HG03064 (cell line): ENCODE measurements around the gene N4BP2L2.

Experiments
- ATAC-seq: cut with Tn5 transposase; IDR thresholded peaks from one replicate; pipeline ENCODE4 v1.9.1; 2021; ENCODE audit warnings: low read depth; ENCODE audit not compliant: unreplicated experiment

Gene N4BP2L2

DNA sequence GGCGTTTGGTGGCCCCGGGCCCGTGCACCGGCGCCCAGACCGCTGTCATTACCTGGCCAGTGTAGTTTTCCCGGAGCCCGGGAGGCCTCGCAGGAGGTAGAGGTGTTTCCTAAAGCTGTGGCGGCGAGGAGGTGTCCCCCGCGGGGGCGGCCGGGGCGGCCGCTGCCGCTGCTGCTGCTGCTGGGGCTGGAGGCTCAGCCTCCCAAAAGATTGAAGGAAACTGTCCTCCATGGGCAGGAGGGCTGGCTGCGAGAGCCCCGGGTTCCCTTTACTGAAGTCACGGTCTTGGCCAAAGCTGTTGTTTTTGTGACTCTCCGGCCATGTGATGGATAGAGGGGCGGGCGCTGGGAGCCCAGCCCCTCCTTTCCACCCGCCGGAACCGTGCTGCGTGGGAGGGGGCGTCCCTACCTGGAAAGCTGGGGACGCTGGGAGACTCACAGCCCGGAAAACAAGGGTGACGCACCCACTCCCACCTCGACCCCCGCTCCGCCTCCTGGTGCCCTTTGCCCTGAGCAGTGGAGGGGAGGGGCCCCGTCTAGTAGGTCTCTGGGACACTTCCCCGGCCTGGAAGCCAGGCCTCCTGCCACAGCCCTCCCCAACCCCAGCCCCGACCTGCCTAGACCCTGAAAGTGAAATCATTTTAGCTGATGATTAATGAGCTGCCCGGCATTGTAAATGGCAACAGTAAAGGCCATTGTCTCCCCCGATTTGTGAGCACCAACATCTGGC is 110.6 kb downstream of the N4BP2L2 start, which contains the start of gene N4BP2L1:
TSS of gene N4BP2L1 (minus strand) at position 279 of the 729 bp plus-strand sequence. CDS start at position 231, 48 bp downstream.
- ATAC-seq = peak; percentile 57

GRCh38 chr13:32426990-32427851 is 111.4 kb downstream of the N4BP2L2 start:
- peak; percentile 7 for ATAC-seq

DNA sequence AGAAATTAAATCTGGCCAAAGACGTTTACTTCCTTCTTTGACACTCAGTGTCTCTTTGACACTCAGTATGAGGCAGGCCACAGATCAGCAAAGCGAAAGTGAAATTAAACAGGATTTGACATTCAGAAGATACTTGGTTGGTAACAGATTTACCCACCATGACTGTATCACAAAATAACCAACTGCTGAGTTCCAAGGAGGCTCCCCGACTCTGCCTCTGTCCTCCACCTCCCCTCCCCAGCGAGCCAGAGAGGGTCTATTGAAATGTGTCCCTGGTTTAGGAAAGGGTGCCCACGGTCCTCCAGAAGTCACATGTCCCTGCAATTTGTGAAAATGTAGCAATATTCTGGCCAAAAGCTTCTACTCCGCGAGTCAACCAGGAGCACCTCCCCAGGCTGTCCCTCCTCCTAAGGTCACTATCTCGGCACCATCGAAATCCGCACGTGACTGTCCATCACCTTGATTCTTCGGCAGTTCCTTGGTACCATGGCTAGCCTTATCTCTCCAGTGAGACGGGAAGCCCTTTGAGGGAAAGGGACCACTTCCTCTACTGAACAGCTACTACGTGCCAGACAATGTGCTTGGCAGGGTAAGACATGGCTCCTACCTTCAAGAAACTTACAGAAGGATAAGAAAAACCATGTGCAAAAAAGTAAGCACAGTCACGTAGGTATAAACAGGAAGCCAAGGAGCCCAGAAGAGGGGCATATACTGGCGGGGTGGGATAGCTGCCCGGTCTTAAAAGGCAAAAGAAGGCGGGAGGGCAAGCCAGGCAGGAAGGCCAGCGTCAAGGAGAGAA is 112.2 kb downstream of the N4BP2L2 start:
- peak; percentile 36 for ATAC-seq

GRCh38 chr13:32425158-32425557 is 113.4 kb downstream of the N4BP2L2 start:
- ATAC-seq = no peak

DNA sequence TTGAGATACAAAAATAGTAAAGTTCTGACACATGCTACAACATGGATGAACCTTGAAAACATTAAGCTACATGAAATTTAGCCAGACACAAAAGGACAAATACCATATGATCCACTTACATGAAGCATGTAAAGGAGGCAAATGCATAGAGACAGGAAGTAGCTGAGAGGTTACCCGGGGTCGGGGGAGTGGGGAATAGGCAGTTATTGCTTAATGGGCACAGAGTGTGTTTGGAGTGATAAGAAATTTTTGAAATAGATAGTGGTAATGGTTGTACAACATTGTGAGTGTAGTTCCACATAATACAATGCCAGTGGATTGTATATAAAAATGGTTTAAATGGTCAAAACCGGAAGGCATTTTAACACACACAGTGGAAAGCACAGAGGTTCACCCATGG is 115.0 kb downstream of the N4BP2L2 start:
- ATAC-seq = no peak

DNA sequence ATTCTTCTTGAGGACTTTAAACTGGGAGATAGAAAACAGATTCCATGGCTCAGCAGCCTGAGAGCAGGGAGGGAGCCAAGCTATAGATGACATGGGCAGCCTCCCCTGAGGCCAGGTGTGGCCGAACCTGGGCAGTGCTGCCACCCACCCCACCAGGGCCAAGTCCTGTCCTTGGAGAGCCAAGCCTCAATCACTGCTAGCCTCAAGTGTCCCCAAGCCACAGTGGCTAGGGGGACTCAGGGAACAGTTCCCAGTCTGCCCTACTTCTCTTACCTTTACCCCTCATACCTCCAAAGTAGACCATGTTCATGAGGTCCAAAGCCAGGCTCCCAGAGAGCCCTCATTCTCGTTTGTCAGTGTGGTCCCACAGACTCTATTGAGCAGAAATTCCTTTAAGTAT is 118.7 kb downstream of the N4BP2L2 start:
- ATAC-seq = no peak

GRCh38 chr13:32417995-32418394 is 120.6 kb downstream of the N4BP2L2 start:
- ATAC-seq = no peak

DNA sequence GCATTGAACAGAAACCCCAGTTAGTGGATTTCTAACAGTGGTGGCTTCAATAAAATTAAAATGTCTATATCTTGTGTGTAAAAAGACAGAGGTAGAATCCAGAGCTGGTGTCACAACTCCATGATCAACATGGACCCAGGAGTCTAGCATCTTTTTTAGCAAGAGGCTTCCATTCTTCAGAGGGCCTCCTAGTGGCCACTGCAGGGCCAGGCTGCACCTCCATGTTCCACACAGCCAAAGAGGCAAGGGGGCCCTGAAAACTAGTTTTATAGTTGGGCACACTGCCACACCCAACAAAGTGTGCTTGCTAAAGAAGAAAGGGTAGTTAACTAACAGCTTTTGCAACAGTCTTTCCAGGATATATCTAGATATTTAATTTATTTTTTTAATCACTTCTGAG is 123.6 kb downstream of the N4BP2L2 start:
- ATAC-seq = no peak

DNA sequence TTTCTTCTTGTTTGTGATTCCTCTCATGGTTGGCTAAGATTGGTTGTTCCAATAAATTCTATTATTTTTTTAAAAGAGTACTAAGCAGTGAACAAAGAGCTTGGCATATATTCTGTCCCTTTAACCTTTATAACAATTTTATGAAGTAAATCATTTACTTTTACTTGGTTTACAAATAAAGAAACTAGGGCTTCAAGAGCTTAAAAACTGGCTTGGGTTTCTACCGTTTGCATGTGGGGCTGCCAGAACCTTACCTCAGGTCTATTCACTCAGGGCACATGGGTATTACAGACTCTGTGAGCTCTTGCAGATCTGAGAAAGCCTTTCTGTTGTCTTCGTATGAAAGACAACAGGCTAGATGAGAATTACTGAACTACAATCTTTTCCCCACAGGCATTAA is 124.0 kb downstream of the N4BP2L2 start:
- no peak for ATAC-seq

- ATAC-seq = no peak
These were observed 125.3 kb downstream of the N4BP2L2 start for GRCh38 chr13:32413284-32413683.

DNA sequence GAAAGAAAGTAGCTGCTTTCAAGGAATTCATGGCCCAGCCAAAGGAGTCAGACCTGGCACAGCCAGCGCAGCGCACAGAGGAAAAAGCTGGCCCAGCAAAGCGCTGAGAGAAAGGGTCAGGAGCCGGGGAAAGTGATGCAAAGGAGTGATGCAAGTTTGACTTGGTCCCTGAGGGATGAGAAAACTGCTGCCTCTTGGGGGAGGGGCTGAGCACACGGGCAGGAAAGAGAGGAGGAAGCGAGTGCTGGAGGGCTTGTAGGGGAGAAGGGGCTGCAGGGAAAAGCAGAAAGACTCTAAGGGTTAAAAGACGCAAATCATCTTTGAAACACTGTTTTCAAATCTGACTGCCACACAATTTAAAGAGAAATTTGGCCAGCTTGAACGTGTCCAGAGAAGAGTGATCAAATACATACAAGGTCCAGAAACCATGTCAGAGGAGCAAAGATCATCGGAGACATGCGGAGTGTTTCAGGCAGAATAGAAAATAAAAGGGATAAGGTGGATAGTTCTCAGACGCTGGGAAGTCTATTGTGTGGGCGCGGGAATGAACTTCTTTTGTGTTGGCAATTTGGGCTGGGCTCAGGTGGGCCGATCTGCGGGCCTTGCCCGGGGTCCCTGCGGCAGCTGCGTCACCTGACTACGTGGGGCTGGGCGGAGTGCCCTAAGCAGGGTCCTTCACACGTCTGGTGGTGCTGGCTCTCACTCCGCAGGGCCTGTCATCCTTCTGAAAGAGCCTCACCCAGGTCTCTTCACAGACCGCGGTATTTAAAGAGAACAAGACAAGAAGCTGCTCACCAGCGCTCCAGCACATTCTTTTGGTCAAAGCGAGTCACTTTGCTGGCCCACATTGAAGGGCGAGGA is 128.8 kb downstream of the N4BP2L2 start:
- ATAC-seq = no peak

DNA sequence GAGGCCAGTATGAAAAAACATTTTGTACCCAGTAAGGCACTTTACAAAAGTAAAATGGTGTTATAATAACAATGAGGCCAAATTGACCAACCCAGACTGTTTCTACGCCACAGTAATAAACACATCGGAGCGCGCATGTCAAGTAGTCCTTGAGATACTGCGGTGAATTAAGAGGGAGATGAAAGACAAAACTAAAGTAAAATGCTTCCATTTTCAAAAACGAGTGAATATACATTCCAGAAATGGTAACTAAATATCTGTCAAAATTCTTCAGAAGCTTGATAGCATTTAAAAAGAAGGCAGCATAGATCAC is 129.6 kb downstream of the N4BP2L2 start:
- no peak for ATAC-seq

- no peak for ATAC-seq
These were observed 130.1 kb downstream of the N4BP2L2 start for GRCh38 chr13:32408296-32409000.

GRCh38 chr13:32407854-32408253 is 130.7 kb downstream of the N4BP2L2 start:
- no peak for ATAC-seq

DNA sequence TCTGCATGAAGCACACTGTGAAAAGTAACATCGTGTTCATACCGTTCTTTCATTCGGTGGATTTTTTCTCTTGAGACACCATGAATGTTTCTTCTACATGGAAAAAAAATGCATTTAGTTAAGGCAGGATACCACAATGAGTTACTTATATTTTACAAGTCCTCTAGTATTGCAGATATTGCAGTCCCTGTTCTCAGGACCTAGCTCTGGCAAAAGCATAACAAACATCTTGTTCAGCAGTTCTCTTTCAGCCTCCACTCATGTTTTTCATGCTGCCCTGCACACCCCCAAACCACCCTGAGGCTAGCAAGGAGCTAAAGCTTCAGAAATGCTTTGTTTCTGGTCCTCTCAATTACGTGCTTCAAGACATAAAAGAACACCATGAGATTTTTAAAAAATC is 135.5 kb downstream of the N4BP2L2 start:
- no peak for ATAC-seq

GRCh38 chr13:32391101-32391619 is 147.4 kb downstream of the N4BP2L2 start:
- no peak for ATAC-seq

- ATAC-seq = no peak
These were observed 148.1 kb downstream of the N4BP2L2 start for GRCh38 chr13:32390484-32390883.

- no peak for ATAC-seq
These were observed 148.5 kb downstream of the N4BP2L2 start for GRCh38 chr13:32390048-32390447.

DNA sequence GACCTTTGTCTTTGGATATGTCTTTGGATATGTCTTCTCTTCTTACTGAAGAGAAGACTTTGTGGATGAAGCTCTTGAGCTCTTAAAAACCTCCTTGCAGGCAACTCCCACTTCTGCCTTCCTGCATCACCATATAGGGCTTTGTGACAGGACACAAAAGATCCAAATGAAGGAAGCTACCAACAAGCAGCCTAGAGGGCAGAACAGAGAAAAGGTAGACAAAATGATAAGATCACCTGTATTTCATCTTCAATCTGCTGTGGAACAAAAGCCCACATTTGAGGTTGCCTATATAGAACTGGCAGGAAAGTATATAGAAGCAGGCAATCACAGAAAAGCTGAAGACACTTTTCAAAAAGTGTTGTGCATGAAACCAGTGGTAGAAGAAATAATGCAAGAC is 153.2 kb downstream of the N4BP2L2 start:
- ATAC-seq = no peak
